ENCODE results near the gene SDK2.
A peak's percentile ranks its signal among the peaks of the same experiment; 100 is the strongest.

Gene SDK2

DNA sequence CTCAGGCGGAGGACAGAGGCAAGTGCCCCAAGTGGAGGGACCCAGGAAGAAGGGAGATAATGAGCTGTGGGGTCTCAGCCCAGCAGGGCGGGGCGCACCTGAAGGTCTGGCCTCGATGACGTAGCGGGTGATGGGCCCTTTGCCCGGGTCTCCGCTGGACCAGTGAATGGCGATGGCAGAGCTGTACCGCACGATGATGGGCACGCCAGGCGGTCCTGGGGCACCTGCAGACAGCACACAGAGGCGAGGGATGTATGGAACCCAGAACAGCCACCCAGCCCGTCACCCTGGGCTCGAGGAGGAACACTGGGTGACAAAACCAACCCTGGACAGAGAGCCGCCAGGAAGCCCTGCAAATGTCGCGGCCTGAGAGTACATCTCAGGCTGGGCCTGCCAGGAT lies 286.3 kb downstream of the SDK2 start:
- no peak overlapping the region for H2BK12ac ChIP-seq (ENCODE audit: low read length)
- H3K4me2 ChIP-seq (ENCODE audit: insufficient read depth, low read length, poor library complexity, severe bottlenecking): no peak overlapping the region
- no peak overlapping the region for H3K9ac ChIP-seq (ENCODE audit: low read depth, low read length, poor library complexity)
- WGBS, 2 donors (ENCODE audit: extremely low coverage in 2 of 2, insufficient read length in 2 of 2, insufficient replicate concordance in 1 of 2): no CpG with 5 or more reads among the region's 19 CpGs
- H3K27ac ChIP-seq (replicated peaks; ENCODE audit: low read length): no peak overlapping the region
- no peaks in the 10 kb centered on the region for H3K27me3 ChIP-seq (ENCODE audit: control insufficient read depth in 3 of 3, insufficient read depth in 3 of 3, low read depth in 1 of 3, low read length in 3 of 3)
- peaks cover 23 to 27% of the 10 kb centered on the region in 2 donors for H3K36me3 ChIP-seq (replicated peaks in 1 of 2; ENCODE audit: control insufficient read depth in 2 of 2, insufficient read depth in 2 of 2, low read length in 2 of 2)
- H3K9me3 ChIP-seq (replicated peaks in 1 of 2; ENCODE audit: control insufficient read depth in 2 of 2, insufficient read depth in 1 of 2, low read depth in 1 of 2, low read length in 2 of 2): no peaks in the 10 kb centered on the region
- no peak overlapping the region for H2BK120ac ChIP-seq (ENCODE audit: low read depth, low read length)
- no peak overlapping the region for H2BK5ac ChIP-seq (ENCODE audit: low read length)
- peak overlapping the region; percentile 53 for H3K18ac ChIP-seq (ENCODE audit: low read length)
- peaks cover 5 to 37% of the 10 kb centered on the region in 2 donors for H3K4me1 ChIP-seq (ENCODE audit: control insufficient read depth in 2 of 2, insufficient read depth in 1 of 2, low read depth in 1 of 2, low read length in 2 of 2)
- no peak overlapping the region for H3K14ac ChIP-seq (ENCODE audit: low read length)
- H2BK15ac ChIP-seq (ENCODE audit: low read length): no peak overlapping the region
- no peaks in the 10 kb centered on the region for H3K79me1 ChIP-seq (ENCODE audit: low read depth, low read length)
- no peak overlapping the region for H3K4ac ChIP-seq (ENCODE audit: low read length)
- no peak overlapping the region for H4K91ac ChIP-seq (ENCODE audit: low read depth, low read length, poor library complexity)
- H3K4me3 ChIP-seq (ENCODE audit: low read length in 2 of 2): no peak overlapping the region
- no peak overlapping the region for H2AK5ac ChIP-seq (ENCODE audit: low read depth, low read length)
- H3K23ac ChIP-seq (ENCODE audit: low read depth, low read length, poor library complexity): peak overlapping the region; percentile 27
- H4K8ac ChIP-seq (ENCODE audit: low read depth, low read length): no peak overlapping the region
- DNase-seq (ENCODE audit: low spot score): no peak
- no peak overlapping the region for H2AFZ ChIP-seq (ENCODE audit: low read length)

DNA sequence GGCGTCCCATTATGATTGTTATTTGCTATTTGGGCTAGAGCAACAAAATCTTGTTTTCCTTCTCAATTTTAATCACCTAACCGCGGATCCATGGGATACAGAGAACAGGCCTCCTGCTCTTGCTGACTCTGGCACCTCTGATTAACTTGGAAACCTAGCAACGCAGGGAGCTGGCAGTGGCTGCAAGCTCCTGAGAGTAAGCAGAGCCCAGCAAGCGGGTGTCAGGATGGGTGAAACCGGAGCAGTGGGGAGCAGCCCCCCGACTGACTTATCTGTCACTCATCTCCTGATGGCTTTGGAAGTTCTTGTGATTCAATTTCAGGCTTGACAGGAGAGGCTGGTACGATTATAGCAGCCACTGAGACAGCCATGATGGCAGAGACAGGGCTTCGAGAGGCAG lies 286.9 kb downstream of the SDK2 start:
- Histone ChIP-seq H2BK120ac (ENCODE audit: low read depth, low read length) (no peak overlapping the region), H3K79me1 (ENCODE audit: low read depth, low read length) (no peaks in the 10 kb centered on the region), H4K8ac (ENCODE audit: low read depth, low read length) (no peak overlapping the region), H3K27me3 (ENCODE audit: control insufficient read depth in 3 of 3, insufficient read depth in 3 of 3, low read depth in 1 of 3, low read length in 3 of 3) (no peaks in the 10 kb centered on the region), H2BK5ac (ENCODE audit: low read length) (no peak overlapping the region), H4K91ac (ENCODE audit: low read depth, low read length, poor library complexity) (no peak overlapping the region), H3K23ac (ENCODE audit: low read depth, low read length, poor library complexity) (no peak overlapping the region), H3K14ac (ENCODE audit: low read length) (no peak overlapping the region), H2AK5ac (ENCODE audit: low read depth, low read length) (no peak overlapping the region), H3K4me1 (ENCODE audit: control insufficient read depth in 2 of 2, insufficient read depth in 1 of 2, low read depth in 1 of 2, low read length in 2 of 2) (peaks cover 5 to 36% of the 10 kb centered on the region in 2 donors), H3K4ac (ENCODE audit: low read length) (no peak overlapping the region), H3K4me3 (ENCODE audit: low read length in 2 of 2) (no peak overlapping the region), H2BK15ac (ENCODE audit: low read length) (no peak overlapping the region), H3K4me2 (ENCODE audit: insufficient read depth, low read length, poor library complexity, severe bottlenecking) (no peak overlapping the region), H3K27ac (replicated peaks; ENCODE audit: low read length) (no peak overlapping the region), H3K36me3 (replicated peaks in 1 of 2; ENCODE audit: control insufficient read depth in 2 of 2, insufficient read depth in 2 of 2, low read length in 2 of 2) (peaks cover 23 to 27% of the 10 kb centered on the region in 2 donors), H2AFZ (ENCODE audit: low read length) (no peak overlapping the region), H3K9me3 (replicated peaks in 1 of 2; ENCODE audit: control insufficient read depth in 2 of 2, insufficient read depth in 1 of 2, low read depth in 1 of 2, low read length in 2 of 2) (no peaks in the 10 kb centered on the region), H2BK12ac (ENCODE audit: low read length) (no peak overlapping the region), H3K18ac (ENCODE audit: low read length) (no peak overlapping the region), H3K9ac (ENCODE audit: low read depth, low read length, poor library complexity) (no peak overlapping the region)
- no peak for DNase-seq (ENCODE audit: low spot score)
- WGBS, 2 donors (ENCODE audit: extremely low coverage in 2 of 2, insufficient read length in 2 of 2, insufficient replicate concordance in 1 of 2): no CpG with 5 or more reads among the region's 9 CpGs

DNA sequence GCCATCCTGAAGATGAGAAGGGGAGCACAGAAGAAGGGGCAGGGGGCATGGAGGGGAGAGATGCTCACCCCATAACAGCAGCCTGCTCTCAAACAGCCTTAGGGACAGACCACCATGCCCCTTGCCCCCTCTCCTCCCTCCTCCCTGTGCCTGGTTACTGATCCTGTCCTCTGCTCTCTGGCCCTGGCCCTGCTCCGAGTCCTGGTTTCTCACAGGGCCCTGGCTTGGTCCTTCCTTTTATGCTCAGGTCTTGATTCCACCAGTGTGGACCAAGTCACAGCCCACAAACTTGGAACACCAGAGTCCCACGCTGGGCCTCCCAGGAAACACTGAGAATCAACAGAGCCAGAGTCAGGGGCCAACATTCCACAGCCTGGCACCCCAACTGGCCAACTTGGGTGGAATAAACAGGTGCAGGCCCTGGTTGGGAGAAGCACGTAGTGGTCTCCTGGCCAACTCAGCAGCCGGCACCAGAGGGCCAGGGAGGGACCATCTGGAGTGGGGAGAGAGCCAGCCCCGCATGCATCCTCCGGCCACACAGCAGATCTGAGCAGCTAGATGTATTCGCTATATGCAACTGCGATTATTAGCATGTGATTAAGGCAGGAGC lies 287.6 kb downstream of the SDK2 start:
- H2AFZ ChIP-seq (ENCODE audit: low read length): no peak overlapping the region
- DNase-seq (ENCODE audit: low spot score): no peak
- no peak overlapping the region for H4K91ac ChIP-seq (ENCODE audit: low read depth, low read length, poor library complexity)

DNA sequence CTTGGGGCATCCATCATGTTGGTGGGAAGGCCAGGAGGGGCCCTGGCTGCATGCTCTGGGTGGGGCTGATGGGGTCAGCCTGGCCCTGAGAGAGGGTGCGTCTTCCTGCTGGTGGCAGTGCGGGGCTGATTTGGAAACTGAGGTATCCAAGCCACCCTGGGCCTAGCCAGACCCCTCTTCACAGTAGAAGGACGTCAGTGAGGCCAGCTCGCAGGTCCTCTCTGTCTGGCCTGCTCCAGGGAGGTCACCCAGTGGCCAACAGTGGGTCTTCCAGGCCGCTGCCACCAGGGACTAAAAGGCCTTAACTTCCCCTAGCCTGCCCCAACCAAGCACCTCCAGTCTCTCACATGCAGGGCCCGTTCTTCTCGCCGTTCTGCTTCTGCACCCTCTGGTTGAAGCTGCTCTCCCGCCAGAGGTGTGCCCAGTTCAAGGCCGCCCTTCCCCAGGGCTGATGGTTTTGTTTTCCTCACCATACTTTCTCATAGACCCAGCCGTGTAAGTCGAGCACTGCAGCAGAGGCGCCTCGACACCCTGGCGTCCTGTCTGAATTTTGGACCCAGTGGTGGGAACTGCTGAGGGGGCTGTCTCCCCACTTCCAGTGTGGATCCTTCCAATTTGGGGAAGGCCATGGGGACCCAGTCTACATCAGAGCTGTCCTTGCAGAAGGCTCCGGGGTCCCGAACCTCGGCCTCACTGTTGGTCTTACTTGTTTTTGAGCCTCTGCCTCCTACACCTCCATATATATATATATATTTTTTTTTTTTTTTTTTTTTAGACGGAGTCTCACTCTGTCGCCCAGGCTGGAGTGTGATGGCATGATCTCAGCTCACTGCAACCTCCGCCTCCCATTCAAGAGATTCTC lies 289.6 kb downstream of the SDK2 start:
- Histone ChIP-seq H2BK15ac (ENCODE audit: low read length) (no peak overlapping the region), H4K8ac (ENCODE audit: low read depth, low read length) (no peak overlapping the region), H3K14ac (ENCODE audit: low read length) (no peak overlapping the region), H4K91ac (ENCODE audit: low read depth, low read length, poor library complexity) (no peak overlapping the region), H3K23ac (ENCODE audit: low read depth, low read length, poor library complexity) (no peak overlapping the region), H3K4ac (ENCODE audit: low read length) (no peak overlapping the region), H3K27ac (replicated peaks; ENCODE audit: low read length) (no peak overlapping the region), H3K18ac (ENCODE audit: low read length) (no peak overlapping the region), H3K9me3 (replicated peaks in 1 of 2; ENCODE audit: control insufficient read depth in 2 of 2, insufficient read depth in 1 of 2, low read depth in 1 of 2, low read length in 2 of 2) (no peaks in the 10 kb centered on the region), H2BK5ac (ENCODE audit: low read length) (peak overlapping the region; percentile 67), H3K79me1 (ENCODE audit: low read depth, low read length) (no peaks in the 10 kb centered on the region), H3K4me2 (ENCODE audit: insufficient read depth, low read length, poor library complexity, severe bottlenecking) (no peak overlapping the region), H2AK5ac (ENCODE audit: low read depth, low read length) (no peak overlapping the region), H2BK12ac (ENCODE audit: low read length) (no peak overlapping the region), H3K27me3 (ENCODE audit: control insufficient read depth in 3 of 3, insufficient read depth in 3 of 3, low read depth in 1 of 3, low read length in 3 of 3) (no peaks in the 10 kb centered on the region), H2AFZ (ENCODE audit: low read length) (no peak overlapping the region), H3K36me3 (replicated peaks in 1 of 2; ENCODE audit: control insufficient read depth in 2 of 2, insufficient read depth in 2 of 2, low read length in 2 of 2) (peaks cover 25 to 29% of the 10 kb centered on the region in 2 donors), H3K4me1 (ENCODE audit: control insufficient read depth in 2 of 2, insufficient read depth in 1 of 2, low read depth in 1 of 2, low read length in 2 of 2) (peaks cover under 1 to 19% of the 10 kb centered on the region in 2 donors), H3K4me3 (ENCODE audit: low read length in 2 of 2) (no peak overlapping the region), H2BK120ac (ENCODE audit: low read depth, low read length) (no peak overlapping the region), H3K9ac (ENCODE audit: low read depth, low read length, poor library complexity) (no peak overlapping the region)
- no CpG with 5 or more reads among the region's 21 CpGs for WGBS, 2 donors (ENCODE audit: extremely low coverage in 2 of 2, insufficient read length in 2 of 2, insufficient replicate concordance in 1 of 2)
- DNase-seq (ENCODE audit: low spot score): no peak

More for the DNA sequence above, 287.6 kb downstream of the SDK2 start:
- H3K9ac ChIP-seq (ENCODE audit: low read depth, low read length, poor library complexity): peak overlapping the region; percentile 37
- H2BK120ac ChIP-seq (ENCODE audit: low read depth, low read length): no peak overlapping the region
- no peaks in the 10 kb centered on the region for H3K9me3 ChIP-seq (replicated peaks in 1 of 2; ENCODE audit: control insufficient read depth in 2 of 2, insufficient read depth in 1 of 2, low read depth in 1 of 2, low read length in 2 of 2)
- WGBS, 2 donors (ENCODE audit: extremely low coverage in 2 of 2, insufficient read length in 2 of 2, insufficient replicate concordance in 1 of 2): no CpG with 5 or more reads among the region's 8 CpGs
- no peak overlapping the region for H3K27ac ChIP-seq (replicated peaks; ENCODE audit: low read length)
- no peak overlapping the region for H3K4me3 ChIP-seq (ENCODE audit: low read length in 2 of 2)
- H3K36me3 ChIP-seq (replicated peaks in 1 of 2; ENCODE audit: control insufficient read depth in 2 of 2, insufficient read depth in 2 of 2, low read length in 2 of 2): peaks cover 23 to 27% of the 10 kb centered on the region in 2 donors
- H2BK15ac ChIP-seq (ENCODE audit: low read length): no peak overlapping the region
- no peak overlapping the region for H3K4me2 ChIP-seq (ENCODE audit: insufficient read depth, low read length, poor library complexity, severe bottlenecking)
- H3K18ac ChIP-seq (ENCODE audit: low read length): peak overlapping the region; percentile 67
- no peak overlapping the region for H4K8ac ChIP-seq (ENCODE audit: low read depth, low read length)
- H3K14ac ChIP-seq (ENCODE audit: low read length): no peak overlapping the region
- peak overlapping the region; percentile 29 for H2BK5ac ChIP-seq (ENCODE audit: low read length)
- H2BK12ac ChIP-seq (ENCODE audit: low read length): peak overlapping the region; percentile 31
- H3K23ac ChIP-seq (ENCODE audit: low read depth, low read length, poor library complexity): peak overlapping the region; percentile 69
- no peaks in the 10 kb centered on the region for H3K79me1 ChIP-seq (ENCODE audit: low read depth, low read length)
- peaks cover 4 to 32% of the 10 kb centered on the region in 2 donors for H3K4me1 ChIP-seq (ENCODE audit: control insufficient read depth in 2 of 2, insufficient read depth in 1 of 2, low read depth in 1 of 2, low read length in 2 of 2)
- H2AK5ac ChIP-seq (ENCODE audit: low read depth, low read length): peak overlapping the region; percentile 21
- no peak overlapping the region for H3K4ac ChIP-seq (ENCODE audit: low read length)
- H3K27me3 ChIP-seq (ENCODE audit: control insufficient read depth in 3 of 3, insufficient read depth in 3 of 3, low read depth in 1 of 3, low read length in 3 of 3): no peaks in the 10 kb centered on the region

Data from neuronal stem cell (in vitro differentiated cells).